ENCODE results near the gene C5orf22.

C5orf22 gene

DNA sequence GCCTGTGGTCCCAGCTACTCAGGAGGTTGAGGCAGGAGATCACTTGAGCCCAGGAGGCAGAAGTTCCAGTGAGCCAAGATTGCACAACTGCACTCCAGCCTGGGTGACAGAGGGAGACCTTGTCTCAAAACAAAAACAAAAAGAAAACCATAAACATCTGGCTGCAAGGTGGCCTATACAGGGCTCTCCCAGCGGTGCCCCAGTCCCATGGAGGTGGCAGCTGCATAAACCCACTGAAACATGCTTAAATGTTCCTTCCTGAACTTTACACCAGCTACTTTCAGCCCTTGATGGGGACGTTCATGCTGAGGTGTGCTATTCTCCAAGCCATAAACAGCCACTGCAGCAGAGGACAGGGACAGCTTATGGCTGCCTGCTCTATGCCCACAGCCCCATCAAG is 35.8 kb upstream of the C5orf22 start:
- no peak for DNase-seq (ENCODE audit: extremely low read depth, low read depth)
- no peak overlapping the region for H3K4me3 ChIP-seq (replicated peaks; ENCODE audit: low read depth, low read length)
- TF ChIP-seq CTCF (IDR thresholded peaks at IDR 0.05; ENCODE audit: low read depth, low read length, missing control alignments): no peak

DNA sequence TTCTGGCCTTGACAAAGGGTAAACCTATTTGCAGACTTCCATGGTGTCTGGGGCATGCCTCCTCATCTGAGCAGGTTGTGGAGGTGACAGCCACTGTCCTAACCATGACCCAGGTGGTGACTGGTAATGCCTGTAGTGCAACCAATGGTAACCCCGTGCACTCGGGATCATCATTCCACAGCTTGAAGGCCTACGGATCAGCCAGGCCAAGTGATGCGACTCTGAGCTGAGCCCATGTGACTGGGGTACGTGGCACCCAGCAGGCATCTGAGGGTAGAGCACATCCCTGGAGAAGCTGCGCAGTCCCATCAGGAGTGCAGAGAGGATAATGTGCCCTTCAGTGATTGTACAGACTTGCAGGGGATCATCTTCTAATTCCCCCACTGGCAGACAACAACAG is 35.2 kb upstream of the C5orf22 start:
- TF ChIP-seq CTCF (IDR thresholded peaks at IDR 0.05; ENCODE audit: low read depth, low read length, missing control alignments): no peak
- DNase-seq (ENCODE audit: extremely low read depth, low read depth): no peak
- H3K4me3 ChIP-seq (replicated peaks; ENCODE audit: low read depth, low read length): no peak overlapping the region

GRCh38 chr5:31500256-31500655 is 31.8 kb upstream of the C5orf22 start:
- H3K4me3 ChIP-seq (replicated peaks; ENCODE audit: low read depth, low read length): no peak overlapping the region
- no peak for DNase-seq (ENCODE audit: extremely low read depth, low read depth)
- no peak for TF ChIP-seq CTCF (IDR thresholded peaks at IDR 0.05; ENCODE audit: low read depth, low read length, missing control alignments)

GRCh38 chr5:31502506-31502905 is 29.6 kb upstream of the C5orf22 start:
- no peak for DNase-seq (ENCODE audit: extremely low read depth, low read depth)
- H3K4me3 ChIP-seq (replicated peaks; ENCODE audit: low read depth, low read length): no peak overlapping the region
- no peak for TF ChIP-seq CTCF (IDR thresholded peaks at IDR 0.05; ENCODE audit: low read depth, low read length, missing control alignments)

DNA sequence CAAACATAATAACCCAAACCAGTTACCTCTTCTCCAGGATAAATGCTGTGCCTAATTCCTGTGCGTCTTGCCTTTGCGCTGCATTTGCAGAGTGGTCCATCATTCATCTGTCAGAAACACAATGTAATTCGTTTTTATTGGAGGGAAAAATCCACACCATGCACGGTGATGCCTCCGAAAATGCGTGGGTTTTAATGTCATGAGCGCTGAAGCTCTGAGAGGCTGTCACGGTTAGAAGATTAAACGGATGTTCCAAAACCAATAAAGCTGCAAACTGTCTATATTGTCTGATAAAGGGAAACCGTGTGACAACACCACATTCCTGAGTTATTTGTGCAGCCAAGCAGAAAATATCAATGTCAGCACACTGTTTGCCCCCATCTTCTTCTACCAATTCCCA is 27.6 kb upstream of the C5orf22 start:
- no peak overlapping the region for H3K4me3 ChIP-seq (replicated peaks; ENCODE audit: low read depth, low read length)
- TF ChIP-seq CTCF (IDR thresholded peaks at IDR 0.05; ENCODE audit: low read depth, low read length, missing control alignments): no peak
- no peak for DNase-seq (ENCODE audit: extremely low read depth, low read depth)

DNA sequence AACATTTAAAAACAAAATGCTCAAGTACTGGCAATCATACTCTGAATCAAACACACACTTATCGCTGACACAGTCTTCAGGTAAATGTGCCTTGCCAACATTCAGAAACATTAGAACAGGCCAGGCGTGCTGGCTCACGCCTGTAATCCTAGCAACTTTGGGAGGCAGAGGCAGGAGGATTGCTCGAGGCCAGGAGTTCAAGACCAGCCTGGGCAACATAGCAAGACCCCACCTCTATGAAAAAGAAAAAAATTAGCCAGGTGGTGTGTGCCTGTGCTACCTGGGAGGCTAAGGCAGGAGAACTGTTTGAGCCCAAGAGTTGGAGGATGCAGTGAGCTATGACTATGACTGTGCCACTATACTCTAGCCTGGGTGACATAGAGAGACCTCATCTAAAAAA is 20.8 kb upstream of the C5orf22 start:
- H3K4me3 ChIP-seq (replicated peaks; ENCODE audit: low read depth, low read length): no peak overlapping the region
- no peak for TF ChIP-seq CTCF (IDR thresholded peaks at IDR 0.05; ENCODE audit: low read depth, low read length, missing control alignments)
- DNase-seq (ENCODE audit: extremely low read depth, low read depth): no peak

GRCh38 chr5:31516802-31517201 is 15.3 kb upstream of the C5orf22 start:
- TF ChIP-seq CTCF (IDR thresholded peaks at IDR 0.05; ENCODE audit: low read depth, low read length, missing control alignments): no peak
- no peak overlapping the region for H3K4me3 ChIP-seq (replicated peaks; ENCODE audit: low read depth, low read length)
- DNase-seq (ENCODE audit: extremely low read depth, low read depth): no peak
